Measurements from ENCODE around the gene AEBP1.

- no peak for TF ChIP-seq CTCF (IDR thresholded peaks at IDR 0.05; ENCODE audit: low read depth, low read length)
- no peak for TF ChIP-seq EZH2phosphoT487 (IDR thresholded peaks at IDR 0.05; ENCODE audit: low read depth)
Measured at GRCh38 chr7:44075296-44076075, 28.7 kb upstream of the AEBP1 start.

All from OCI-LY3 (cell line).